NCI-H2081 treated with DMSO at 0.1 percent for 48 hours (cell line): ENCODE data around the gene PAF1.

ENCODE experiments used
- DNase-seq: peaks from one replicate; lab custom pipeline; 2025; lab: John Stamatoyannopoulos, UW

Gene PAF1

GRCh38 chr19:39390751-39391437 is at the start of gene PAF1, which contains the start of gene MED29:
PAF1 (minus strand) TSS chr19:39391106; CDS start chr19:39390864, 242 bp downstream.
MED29 (plus strand) TSS chr19:39391378; CDS start chr19:39391423, 45 bp downstream.
- DNase-seq = peak; percentile 98

DNA sequence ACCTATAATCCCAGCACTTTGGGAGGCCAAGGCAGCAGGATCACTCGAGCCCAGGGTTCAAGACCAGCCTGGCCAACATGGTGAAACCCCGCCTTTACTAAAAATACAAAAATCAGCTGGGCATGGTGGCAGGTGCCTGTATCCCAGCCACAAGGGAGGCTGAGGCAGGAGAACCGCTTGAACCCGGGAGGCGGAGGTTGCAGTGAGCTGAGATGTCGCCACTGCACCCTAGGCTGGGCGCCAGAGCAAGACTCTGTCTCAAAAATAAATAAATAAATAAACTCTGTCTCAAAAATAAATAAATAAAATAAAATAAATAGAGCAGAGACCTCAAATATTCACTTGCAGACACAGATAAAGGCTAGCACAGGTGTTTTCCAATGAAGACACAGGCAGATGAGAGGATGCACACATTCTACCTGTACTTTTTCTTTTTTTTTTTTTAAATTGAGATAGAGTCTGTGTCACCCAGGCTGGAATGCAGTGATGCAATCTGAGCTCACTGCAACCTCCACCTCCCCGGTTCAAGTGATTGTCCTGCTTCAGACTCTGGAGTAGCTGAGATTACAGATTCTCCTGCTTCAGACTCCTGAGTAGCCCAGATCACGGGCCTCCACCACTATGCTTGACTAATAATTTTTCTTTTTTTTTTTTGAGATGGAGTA is 47.5 kb upstream of the PAF1 start:
- no peak for DNase-seq

DNA sequence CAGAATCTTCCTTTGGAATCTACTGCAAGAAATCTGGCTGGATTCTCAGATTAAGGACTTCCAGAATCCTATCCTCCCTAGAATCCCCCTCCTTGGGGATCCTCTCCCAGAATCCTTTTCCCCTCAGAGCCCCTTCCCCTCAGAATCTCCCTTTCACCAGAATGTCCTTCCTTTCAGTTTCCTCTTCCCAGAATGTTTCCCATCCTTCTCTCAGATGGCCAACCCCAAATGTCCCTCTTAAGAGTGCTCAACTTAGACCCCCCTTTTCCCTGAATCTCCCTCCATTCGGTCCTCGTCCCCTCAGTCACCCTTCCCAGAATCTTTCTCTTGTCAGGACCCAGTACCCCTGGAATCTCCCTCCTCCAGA is 45.4 kb upstream of the PAF1 start:
- no peak for DNase-seq

- DNase-seq = peak; percentile 83
Measured at GRCh38 chr19:39435499-39436349, 44.8 kb upstream of the PAF1 start, which contains the start of gene RPS16. RPS16 (minus strand) TSS chr19:39435949; CDS start chr19:39435895, 54 bp downstream.

DNA sequence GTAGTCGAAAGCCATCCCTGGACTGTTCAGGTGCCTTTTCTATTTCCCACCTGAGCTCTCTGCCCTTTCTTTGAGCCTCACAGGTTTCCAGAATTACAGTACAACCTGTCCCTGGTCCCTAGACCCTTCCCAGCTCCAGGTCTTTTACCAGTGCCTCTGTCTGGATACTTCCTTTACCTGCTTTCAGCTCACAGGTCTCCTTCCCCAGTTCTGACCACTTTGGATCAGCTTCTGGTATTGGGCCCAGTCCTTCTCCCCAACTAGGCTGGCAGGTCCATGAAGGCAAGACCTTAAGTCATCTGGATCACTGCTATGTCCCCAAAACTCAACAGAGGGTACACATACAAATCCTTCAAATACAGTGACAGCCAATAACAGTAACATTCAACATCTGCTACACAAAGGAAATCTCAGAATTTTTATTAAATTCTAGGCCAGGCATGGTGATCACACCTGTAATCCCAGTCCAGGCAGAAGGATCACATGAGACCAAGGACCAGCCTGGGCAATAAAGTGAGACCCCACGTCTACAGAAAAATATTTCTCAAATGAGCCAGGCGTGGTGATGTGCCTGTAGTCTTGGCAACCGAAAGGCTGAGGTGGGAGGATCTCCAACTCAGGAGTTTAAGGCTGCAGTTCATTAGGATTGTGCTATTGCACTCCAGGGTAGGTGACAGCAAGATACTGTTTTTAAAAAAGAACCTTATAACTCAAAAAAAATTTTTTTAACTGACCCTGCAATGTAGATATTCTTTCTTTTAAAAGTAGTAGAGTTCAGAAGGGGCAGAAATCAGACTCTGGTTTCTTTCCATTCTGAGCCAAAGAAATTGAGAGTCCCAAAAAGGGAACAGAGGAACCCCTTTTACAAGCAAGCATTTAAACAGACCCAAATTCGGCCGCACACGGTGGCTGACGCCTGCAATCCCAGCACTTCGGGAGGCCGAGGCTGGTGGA is 43.5 kb upstream of the PAF1 start:
- DNase-seq = no peak

GRCh38 chr19:39433480-39434079 is 42.7 kb upstream of the PAF1 start:
- DNase-seq = no peak

- DNase-seq = no peak
Measured at GRCh38 chr19:39432677-39433025, 41.7 kb upstream of the PAF1 start.

DNA sequence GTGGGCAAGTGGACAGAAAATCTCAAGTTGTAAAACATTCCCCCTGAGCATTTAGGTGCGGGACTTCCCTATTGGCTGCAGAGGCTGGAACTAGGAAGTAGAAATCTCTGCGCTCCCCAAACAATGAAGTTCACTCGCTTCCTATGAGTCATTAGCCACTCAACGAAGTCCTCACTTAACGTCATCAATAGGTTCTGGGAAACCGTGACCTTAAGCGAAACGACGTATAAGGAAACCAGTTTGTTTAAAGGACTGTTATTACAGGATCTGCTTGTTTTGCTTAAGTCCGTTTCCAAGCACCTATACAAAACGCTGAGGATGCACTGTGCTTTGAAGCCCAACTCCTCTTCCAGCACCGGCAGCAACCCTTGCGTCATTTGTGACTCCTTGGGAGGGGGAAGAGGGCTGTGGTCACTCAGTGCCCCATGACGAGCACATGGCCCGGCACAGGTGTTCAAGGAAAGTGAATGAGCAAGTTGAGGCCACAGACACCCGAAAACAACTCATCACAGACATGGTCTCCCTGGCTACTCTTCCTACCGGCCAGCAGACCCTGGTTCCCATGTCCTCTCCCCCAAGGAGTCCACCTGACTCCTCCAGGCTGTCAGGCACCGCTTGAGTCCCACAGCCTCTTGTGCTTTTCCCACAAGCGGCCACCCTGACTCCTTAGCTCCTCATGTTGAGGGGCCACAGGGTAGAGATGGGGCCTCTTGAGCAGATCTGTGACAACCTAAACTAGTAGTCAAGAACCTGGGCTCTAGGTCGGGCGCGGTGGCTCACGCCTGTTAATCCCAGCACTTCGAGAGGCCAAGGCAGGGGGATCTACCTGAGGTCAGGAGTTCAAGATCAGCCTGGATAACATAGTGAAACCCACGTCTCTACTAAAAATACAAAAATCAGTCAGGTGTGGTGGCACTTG is 40.0 kb upstream of the PAF1 start:
- no peak for DNase-seq

- no peak for DNase-seq
Measured at GRCh38 chr19:39428283-39429112, 37.6 kb upstream of the PAF1 start.

DNA sequence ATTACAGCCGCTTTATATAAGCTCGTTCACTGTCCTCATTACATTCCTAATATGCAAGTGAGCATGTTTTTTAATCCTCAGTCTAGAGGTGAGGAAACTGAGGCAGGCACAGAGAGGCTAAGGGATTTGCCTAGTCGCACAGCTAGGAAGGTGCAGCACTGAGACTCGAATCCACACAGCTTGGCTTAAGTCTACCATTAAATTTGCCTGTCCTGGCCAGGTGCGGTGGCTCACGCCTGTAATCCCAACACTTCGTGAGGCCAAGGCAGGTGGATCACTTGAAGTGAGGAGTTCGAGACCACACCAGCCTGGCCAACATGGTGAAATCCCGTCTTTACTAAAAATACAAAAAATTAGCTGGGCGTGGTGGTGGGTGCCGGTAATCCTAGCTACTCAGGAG is 36.8 kb upstream of the PAF1 start:
- no peak for DNase-seq

DNA sequence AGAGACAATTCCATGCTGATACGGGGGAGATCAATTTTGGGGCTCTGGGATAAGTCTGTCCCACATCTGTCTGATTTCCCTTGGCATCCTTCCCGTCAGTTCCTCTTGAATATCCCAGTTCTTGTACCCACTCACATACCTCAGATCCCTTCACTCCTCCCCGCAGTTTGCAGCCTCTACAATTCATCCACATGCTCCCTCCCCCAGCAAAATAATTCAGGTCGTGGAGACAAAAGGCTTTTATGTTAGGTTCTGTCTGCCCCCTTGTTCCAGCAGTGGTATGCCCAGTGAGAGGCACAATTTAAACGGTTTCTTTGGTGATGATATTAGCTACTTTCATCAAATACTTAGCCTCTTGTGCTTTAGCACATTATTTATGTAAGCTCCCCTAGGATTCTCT is 35.3 kb upstream of the PAF1 start:
- DNase-seq = no peak

- DNase-seq = no peak
Measured at GRCh38 chr19:39425744-39426143, 34.8 kb upstream of the PAF1 start.

DNA sequence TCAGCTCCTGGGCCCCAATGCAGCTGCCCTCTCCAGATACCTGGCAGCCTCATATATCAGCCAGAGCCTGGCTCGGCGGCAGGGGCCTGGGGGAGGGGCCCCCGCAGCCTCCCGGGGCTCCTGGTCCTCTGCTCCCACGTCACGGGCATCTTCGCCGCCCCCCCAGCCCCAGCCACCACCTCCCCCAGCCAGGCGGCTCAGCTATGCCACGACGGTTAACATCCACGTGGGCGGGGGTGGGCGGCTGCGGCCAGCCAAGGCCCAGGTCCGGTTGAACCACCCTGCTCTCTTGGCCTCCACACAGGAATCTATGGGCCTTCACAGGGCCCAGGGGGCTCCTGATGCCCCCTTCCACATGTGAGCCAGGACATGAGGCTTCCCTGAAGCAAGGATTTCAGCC is 34.0 kb upstream of the PAF1 start:
- no peak for DNase-seq

- no peak for DNase-seq
Measured at GRCh38 chr19:39423258-39424086, 32.6 kb upstream of the PAF1 start.

GRCh38 chr19:39422020-39422419 is 31.1 kb upstream of the PAF1 start:
- DNase-seq = no peak

- no peak for DNase-seq
Measured at GRCh38 chr19:39420769-39421168, 29.9 kb upstream of the PAF1 start.

DNA sequence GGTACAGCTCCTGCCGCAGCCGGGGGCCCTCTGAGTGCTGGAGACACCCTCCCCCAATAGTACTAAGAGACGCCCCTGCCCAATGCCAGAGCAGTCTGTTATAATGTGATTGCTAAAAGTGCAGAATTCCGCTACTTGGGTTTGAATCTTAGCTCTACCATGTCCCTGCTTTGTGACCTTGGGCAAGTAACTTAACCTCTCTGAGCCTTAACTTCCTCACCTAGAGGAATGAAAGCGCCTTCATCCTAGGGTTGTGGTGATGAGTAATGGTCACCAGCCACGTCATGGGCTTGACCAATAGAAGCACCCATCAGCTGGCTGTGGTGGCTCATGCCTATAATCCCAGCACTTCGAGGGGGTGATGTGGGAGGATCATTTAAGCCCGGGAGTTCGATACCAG is 28.1 kb upstream of the PAF1 start:
- no peak for DNase-seq

DNA sequence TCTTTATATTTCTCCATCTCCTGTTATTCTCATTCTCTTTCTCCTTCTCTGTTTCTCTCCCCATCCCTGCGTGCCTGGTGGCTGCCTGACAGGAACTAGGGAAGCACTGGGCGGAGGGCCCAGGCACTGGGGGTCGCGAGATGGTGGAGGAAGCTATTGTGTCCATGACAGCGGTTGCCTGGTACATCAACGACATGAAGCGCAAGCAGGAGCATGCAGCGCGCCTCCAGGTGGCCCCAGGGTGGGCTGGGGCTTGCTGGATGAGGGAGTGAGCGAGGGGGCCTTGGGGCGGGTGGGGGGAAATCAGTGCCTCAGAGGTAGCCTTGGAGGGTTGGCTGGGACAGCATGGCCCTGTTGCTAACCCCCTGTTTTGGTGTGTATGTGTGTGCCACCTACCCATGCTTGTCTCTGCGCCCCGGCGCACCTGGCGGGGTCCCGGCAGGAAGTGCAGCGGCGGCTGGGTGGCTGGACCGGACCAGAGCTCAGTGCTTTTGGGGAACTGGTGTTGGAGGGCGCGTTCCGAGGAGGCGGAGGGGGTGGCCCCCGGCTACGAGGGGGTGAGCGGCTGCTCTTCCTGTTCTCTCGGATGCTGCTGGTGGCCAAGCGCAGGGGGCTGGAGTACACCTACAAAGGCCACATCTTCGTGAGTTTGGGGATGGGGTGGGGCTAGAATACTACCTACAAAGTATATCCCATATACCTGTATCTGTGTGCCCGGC is 26.7 kb upstream of the PAF1 start:
- no peak for DNase-seq
